Measurements from ENCODE around the gene OR8D1.
A peak's percentile ranks its signal among the peaks of the same experiment; 100 is the strongest.

Gene OR8D1

DNA sequence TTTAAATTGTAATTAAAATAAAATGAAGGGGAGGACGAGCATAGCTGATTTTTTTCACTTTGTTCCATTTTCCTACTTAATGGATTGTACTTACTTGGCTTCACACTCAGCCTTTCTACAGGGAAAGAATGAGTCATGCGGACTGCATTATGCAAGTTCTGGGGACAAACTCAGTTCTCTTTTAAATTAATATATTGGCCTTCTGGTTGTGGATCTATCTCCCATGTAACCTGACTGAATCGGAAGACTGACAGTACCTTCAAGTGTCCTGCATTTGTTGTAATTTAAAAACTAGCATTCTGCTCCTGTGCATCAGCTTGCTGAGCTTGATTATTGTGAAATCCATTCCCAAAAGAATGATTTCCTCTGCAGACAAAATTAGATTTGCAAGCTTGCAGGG is 12.2 kb downstream of the OR8D1 start:
- TF ChIP-seq GABPA (IDR thresholded peaks at IDR 0.05; ENCODE audit: low read depth) (no peak), POLR2AphosphoS5 (IDR thresholded peaks at IDR 0.05; ENCODE audit: low read depth) (no peak), SPI1 (IDR thresholded peaks at IDR 0.05; ENCODE audit: borderline replicate concordance, low read depth) (no peak)
- TF ChIP-seq, protein P1, sequence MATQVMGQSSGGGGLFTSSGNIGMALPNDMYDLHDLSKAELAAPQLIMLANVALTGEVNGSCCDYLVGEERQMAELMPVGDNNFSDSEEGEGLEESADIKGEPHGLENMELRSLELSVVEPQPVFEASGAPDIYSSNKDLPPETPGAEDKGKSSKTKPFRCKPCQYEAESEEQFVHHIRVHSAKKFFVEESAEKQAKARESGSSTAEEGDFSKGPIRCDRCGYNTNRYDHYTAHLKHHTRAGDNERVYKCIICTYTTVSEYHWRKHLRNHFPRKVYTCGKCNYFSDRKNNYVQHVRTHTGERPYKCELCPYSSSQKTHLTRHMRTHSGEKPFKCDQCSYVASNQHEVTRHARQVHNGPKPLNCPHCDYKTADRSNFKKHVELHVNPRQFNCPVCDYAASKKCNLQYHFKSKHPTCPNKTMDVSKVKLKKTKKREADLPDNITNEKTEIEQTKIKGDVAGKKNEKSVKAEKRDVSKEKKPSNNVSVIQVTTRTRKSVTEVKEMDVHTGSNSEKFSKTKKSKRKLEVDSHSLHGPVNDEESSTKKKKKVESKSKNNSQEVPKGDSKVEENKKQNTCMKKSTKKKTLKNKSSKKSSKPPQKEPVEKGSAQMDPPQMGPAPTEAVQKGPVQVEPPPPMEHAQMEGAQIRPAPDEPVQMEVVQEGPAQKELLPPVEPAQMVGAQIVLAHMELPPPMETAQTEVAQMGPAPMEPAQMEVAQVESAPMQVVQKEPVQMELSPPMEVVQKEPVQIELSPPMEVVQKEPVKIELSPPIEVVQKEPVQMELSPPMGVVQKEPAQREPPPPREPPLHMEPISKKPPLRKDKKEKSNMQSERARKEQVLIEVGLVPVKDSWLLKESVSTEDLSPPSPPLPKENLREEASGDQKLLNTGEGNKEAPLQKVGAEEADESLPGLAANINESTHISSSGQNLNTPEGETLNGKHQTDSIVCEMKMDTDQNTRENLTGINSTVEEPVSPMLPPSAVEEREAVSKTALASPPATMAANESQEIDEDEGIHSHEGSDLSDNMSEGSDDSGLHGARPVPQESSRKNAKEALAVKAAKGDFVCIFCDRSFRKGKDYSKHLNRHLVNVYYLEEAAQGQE (IDR thresholded peaks at IDR 0.05; ENCODE audit: insufficient replicate concordance, low read depth): no peak
- TF ChIP-seq, protein P2, sequence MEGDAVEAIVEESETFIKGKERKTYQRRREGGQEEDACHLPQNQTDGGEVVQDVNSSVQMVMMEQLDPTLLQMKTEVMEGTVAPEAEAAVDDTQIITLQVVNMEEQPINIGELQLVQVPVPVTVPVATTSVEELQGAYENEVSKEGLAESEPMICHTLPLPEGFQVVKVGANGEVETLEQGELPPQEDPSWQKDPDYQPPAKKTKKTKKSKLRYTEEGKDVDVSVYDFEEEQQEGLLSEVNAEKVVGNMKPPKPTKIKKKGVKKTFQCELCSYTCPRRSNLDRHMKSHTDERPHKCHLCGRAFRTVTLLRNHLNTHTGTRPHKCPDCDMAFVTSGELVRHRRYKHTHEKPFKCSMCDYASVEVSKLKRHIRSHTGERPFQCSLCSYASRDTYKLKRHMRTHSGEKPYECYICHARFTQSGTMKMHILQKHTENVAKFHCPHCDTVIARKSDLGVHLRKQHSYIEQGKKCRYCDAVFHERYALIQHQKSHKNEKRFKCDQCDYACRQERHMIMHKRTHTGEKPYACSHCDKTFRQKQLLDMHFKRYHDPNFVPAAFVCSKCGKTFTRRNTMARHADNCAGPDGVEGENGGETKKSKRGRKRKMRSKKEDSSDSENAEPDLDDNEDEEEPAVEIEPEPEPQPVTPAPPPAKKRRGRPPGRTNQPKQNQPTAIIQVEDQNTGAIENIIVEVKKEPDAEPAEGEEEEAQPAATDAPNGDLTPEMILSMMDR (IDR thresholded peaks at IDR 0.05; ENCODE audit: insufficient read depth, low read length): no peak
- Histone ChIP-seq H3K4me3 (replicated peaks; ENCODE audit: insufficient read depth, low read length) (no peak overlapping the region), H3K27ac (replicated peaks) (no peak overlapping the region), H3K27me3 (ENCODE audit: insufficient read depth, poor library complexity, severe bottlenecking) (no peaks in the 10 kb centered on the region)
- DNase-seq (ENCODE audit: low read depth in 1 of 2, low spot score in 1 of 2): peak; percentile 46 to 53

DNA sequence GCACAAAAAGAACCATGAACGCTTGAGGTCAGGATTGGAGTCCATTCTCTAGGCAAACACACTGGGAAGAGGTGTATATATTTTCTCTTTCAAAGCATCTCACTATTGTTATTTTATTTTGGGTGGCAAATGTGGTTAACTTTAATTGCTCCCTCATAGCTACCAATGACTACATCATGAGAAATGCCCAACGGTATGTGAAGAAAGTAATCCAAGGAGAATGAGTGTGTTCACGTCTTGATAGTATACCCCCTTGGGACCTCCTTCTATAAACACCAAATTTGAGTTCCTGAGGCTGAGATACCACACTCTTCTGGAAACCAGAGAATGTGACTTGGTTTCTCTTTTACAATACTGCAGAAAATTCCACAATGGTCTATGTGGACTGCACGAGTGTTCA is 15.8 kb downstream of the OR8D1 start:
- DNase-seq (ENCODE audit: low read depth in 1 of 2, low spot score in 1 of 2): no peak
- Histone ChIP-seq H3K27me3 (ENCODE audit: insufficient read depth, poor library complexity, severe bottlenecking) (no peaks in the 10 kb centered on the region), H3K4me3 (replicated peaks; ENCODE audit: insufficient read depth, low read length) (no peak overlapping the region), H3K27ac (replicated peaks) (no peak overlapping the region)
- TF ChIP-seq GABPA (IDR thresholded peaks at IDR 0.05; ENCODE audit: low read depth): no peak
- TF ChIP-seq, protein P1 (IDR thresholded peaks at IDR 0.05; ENCODE audit: insufficient replicate concordance, low read depth): no peak
- no peak for TF ChIP-seq SPI1 (IDR thresholded peaks at IDR 0.05; ENCODE audit: borderline replicate concordance, low read depth)

DNA sequence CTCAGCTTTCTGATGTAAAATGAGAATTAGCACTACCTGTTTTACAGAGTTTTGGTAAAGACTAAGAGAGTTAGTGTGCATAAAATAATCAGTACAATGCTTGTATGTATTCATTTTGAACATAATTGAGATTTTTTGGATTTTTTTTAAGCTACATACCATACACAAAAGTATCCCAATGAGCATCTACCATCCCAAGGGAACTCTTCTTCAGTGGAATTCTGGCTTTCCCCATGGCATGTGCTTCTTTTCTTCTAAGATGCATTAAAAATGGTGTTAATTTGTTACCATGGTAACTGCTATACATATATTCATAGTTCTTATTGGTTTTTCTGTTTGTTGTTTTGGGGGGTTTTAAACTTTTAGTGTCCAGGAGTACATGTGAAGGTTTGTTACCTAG is 17.7 kb downstream of the OR8D1 start:
- DNase-seq (ENCODE audit: low read depth in 1 of 2, low spot score in 1 of 2): no peak
- no peaks in the 10 kb centered on the region for H3K27me3 ChIP-seq (ENCODE audit: insufficient read depth, poor library complexity, severe bottlenecking)
- TF ChIP-seq, protein P2 (IDR thresholded peaks at IDR 0.05; ENCODE audit: insufficient read depth, low read length): no peak
- TF ChIP-seq SPI1 (IDR thresholded peaks at IDR 0.05; ENCODE audit: borderline replicate concordance, low read depth) (no peak), POLR2AphosphoS5 (IDR thresholded peaks at IDR 0.05; ENCODE audit: low read depth) (no peak), GABPA (IDR thresholded peaks at IDR 0.05; ENCODE audit: low read depth) (no peak)
- TF ChIP-seq, protein P1 (IDR thresholded peaks at IDR 0.05; ENCODE audit: insufficient replicate concordance, low read depth): no peak
- no peak overlapping the region for H3K27ac ChIP-seq (replicated peaks)
- H3K4me3 ChIP-seq (replicated peaks; ENCODE audit: insufficient read depth, low read length): no peak overlapping the region

Measured in HL-60 (cell line).